ENCODE data around the gene SHB.

DNA sequence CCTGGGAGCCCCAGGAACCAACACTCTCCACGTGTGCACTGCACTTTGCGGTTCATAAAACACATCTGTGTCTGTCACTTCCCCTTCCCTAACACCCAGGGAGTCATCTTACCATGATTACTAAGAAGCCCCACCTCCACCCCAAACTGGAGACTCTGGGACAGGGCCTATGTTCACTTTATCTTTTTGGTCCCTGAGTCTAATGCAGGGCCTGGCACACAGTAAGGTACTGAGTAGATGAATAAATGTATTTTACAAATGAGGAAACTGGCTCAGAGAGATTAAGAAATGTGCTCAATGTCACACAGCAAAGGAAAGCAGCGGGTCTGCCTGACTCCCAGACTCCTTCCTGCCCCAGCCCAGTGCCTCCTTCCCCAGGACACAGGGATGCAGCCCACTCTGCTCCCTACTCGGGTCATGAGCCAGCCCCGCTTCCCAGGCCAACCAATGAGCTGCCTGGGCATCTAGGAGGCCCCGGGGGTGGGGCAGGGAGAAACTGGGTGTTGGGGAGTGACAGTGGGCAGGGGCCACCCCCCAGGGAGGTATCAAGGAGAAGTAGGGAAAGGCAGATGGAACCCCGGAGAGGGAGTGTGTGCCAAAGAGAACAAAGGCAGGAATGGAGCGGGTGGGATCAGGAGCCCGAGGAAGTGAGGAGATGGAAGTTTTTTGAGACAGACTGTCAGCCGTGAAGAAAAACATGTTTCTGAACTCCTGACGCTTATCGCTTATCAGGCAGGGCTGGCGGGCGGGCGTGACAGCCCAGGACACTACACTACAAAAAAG, 30.5 kb downstream of the SHB start:
- TF ChIP-seq, protein P1, sequence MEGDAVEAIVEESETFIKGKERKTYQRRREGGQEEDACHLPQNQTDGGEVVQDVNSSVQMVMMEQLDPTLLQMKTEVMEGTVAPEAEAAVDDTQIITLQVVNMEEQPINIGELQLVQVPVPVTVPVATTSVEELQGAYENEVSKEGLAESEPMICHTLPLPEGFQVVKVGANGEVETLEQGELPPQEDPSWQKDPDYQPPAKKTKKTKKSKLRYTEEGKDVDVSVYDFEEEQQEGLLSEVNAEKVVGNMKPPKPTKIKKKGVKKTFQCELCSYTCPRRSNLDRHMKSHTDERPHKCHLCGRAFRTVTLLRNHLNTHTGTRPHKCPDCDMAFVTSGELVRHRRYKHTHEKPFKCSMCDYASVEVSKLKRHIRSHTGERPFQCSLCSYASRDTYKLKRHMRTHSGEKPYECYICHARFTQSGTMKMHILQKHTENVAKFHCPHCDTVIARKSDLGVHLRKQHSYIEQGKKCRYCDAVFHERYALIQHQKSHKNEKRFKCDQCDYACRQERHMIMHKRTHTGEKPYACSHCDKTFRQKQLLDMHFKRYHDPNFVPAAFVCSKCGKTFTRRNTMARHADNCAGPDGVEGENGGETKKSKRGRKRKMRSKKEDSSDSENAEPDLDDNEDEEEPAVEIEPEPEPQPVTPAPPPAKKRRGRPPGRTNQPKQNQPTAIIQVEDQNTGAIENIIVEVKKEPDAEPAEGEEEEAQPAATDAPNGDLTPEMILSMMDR (IDR thresholded peaks at IDR 0.05; ENCODE audit: insufficient read depth, low read length, poor library complexity, severe bottlenecking) = no peak
- no peak for TF ChIP-seq EZH2phosphoT487 (conservative IDR thresholded peaks at IDR 0.05; ENCODE audit: low read length)
